ENCODE results near the gene FAAP100.

FAAP100 gene

GRCh38 chr17:81537343-81537855 is 14.8 kb downstream of the FAAP100 start:
- H3K4me3 ChIP-seq (ENCODE audit: low read depth, low read length): no peak overlapping the region
- TF ChIP-seq CTCF (IDR thresholded peaks at IDR 0.05; ENCODE audit: low read depth, low read length) (peak; percentile 52), MYC (IDR thresholded peaks at IDR 0.05; ENCODE audit: low read depth, low read length) (no peak)
- DNase-seq (ENCODE audit: low read depth): peak; percentile 53

GRCh38 chr17:81536299-81537290 is 15.6 kb downstream of the FAAP100 start:
- TF ChIP-seq MAX (IDR thresholded peaks at IDR 0.05; ENCODE audit: low read depth, low read length): no peak
- no peak for TF ChIP-seq CTCF (IDR thresholded peaks at IDR 0.05; ENCODE audit: low read depth, low read length)
- TF ChIP-seq POLR2A (IDR thresholded peaks at IDR 0.05; ENCODE audit: extremely low read depth, insufficient read length): no peak
- TF ChIP-seq MYC (IDR thresholded peaks at IDR 0.05; ENCODE audit: low read depth, low read length): no peak
- DNase-seq (ENCODE audit: low read depth): no peak
- no peak overlapping the region for H3K4me3 ChIP-seq (ENCODE audit: low read depth, low read length)

GRCh38 chr17:81535480-81536298 is 16.5 kb downstream of the FAAP100 start:
- DNase-seq (ENCODE audit: low read depth): no peak
- no peak overlapping the region for H3K4me3 ChIP-seq (ENCODE audit: low read depth, low read length)
- TF ChIP-seq CTCF (IDR thresholded peaks at IDR 0.05; ENCODE audit: low read depth, low read length): no peak
- TF ChIP-seq MYC (IDR thresholded peaks at IDR 0.05; ENCODE audit: low read depth, low read length): no peak
- TF ChIP-seq POLR2A (IDR thresholded peaks at IDR 0.05; ENCODE audit: extremely low read depth, insufficient read length): no peak
- no peak for TF ChIP-seq MAX (IDR thresholded peaks at IDR 0.05; ENCODE audit: low read depth, low read length)

GRCh38 chr17:81535007-81535328 is 17.2 kb downstream of the FAAP100 start:
- no peak overlapping the region for H3K4me3 ChIP-seq (ENCODE audit: low read depth, low read length)
- TF ChIP-seq POLR2A (IDR thresholded peaks at IDR 0.05; ENCODE audit: extremely low read depth, insufficient read length) (no peak), MYC (IDR thresholded peaks at IDR 0.05; ENCODE audit: low read depth, low read length) (no peak), CTCF (IDR thresholded peaks at IDR 0.05; ENCODE audit: low read depth, low read length) (no peak), MAX (IDR thresholded peaks at IDR 0.05; ENCODE audit: low read depth, low read length) (no peak)
- DNase-seq (ENCODE audit: low read depth): no peak

- no peak overlapping the region for H3K4me3 ChIP-seq (ENCODE audit: low read depth, low read length)
- DNase-seq (ENCODE audit: low read depth): peak; percentile 37
- TF ChIP-seq CTCF (IDR thresholded peaks at IDR 0.05; ENCODE audit: low read depth, low read length) (no peak), POLR2A (IDR thresholded peaks at IDR 0.05; ENCODE audit: extremely low read depth, insufficient read length) (no peak), MAX (IDR thresholded peaks at IDR 0.05; ENCODE audit: low read depth, low read length) (no peak), MYC (IDR thresholded peaks at IDR 0.05; ENCODE audit: low read depth, low read length) (no peak)
Observed at GRCh38 chr17:81534157-81535006, 17.8 kb downstream of the FAAP100 start.

Measured in NB4 (cell line).